Measurements from ENCODE around the gene FNDC8. TPM values are rescaled to one million over a fixed set of nuclear protein-coding genes. Genes with fewer than 3 reads are reported as not detected.

Gene FNDC8
- total and polyA plus RNA-seq, 2 donors from 2014 or later: not detected

- no peak overlapping the region for H3K4me3 ChIP-seq (ENCODE audit: low read length in 3 of 3)
- peaks cover 0 to 3% (median 0%) of the 10 kb centered on the region in 3 donors for H3K4me1 ChIP-seq (ENCODE audit: control insufficient read depth in 2 of 3, insufficient read depth in 2 of 3, low read depth in 1 of 3, low read length in 3 of 3)
- TF ChIP-seq CTCF (IDR thresholded peaks at IDR 0.05; ENCODE audit: borderline replicate concordance, extremely low read depth, insufficient read depth): no peak
- no peak overlapping the region for H3K9ac ChIP-seq (ENCODE audit: low read length in 3 of 3)
- H3K36me3 ChIP-seq (ENCODE audit: control insufficient read depth in 2 of 3, insufficient read depth in 3 of 3, low read length in 3 of 3): no peaks in the 10 kb centered on the region
- intact Hi-C loops (cut with DNase I): no loop called here
- no peaks in the 10 kb centered on the region for H3K27me3 ChIP-seq (ENCODE audit: control insufficient read depth, insufficient read depth, low read length)
- DNase-seq (no peak), FAIRE-seq (no peak)
- H3K27ac ChIP-seq (ENCODE audit: low read depth in 2 of 2, low read length in 2 of 2): no peak overlapping the region
- no peaks in the 10 kb centered on the region for H3K9me3 ChIP-seq (ENCODE audit: control insufficient read depth in 2 of 3, insufficient read depth in 1 of 3, low read length in 3 of 3)
Observed at GRCh38 chr17:35144840-35145239, 23.4 kb downstream of the FNDC8 start.

- intact Hi-C loops (cut with DNase I): no loop called here
- Histone ChIP-seq H3K36me3 (ENCODE audit: control insufficient read depth in 2 of 3, insufficient read depth in 3 of 3, low read length in 3 of 3) (no peaks in the 10 kb centered on the region), H3K9me3 (ENCODE audit: control insufficient read depth in 2 of 3, insufficient read depth in 1 of 3, low read length in 3 of 3) (no peaks in the 10 kb centered on the region), H3K27me3 (ENCODE audit: control insufficient read depth, insufficient read depth, low read length) (no peaks in the 10 kb centered on the region), H3K27ac (ENCODE audit: low read depth in 2 of 2, low read length in 2 of 2) (no peak overlapping the region), H3K4me3 (ENCODE audit: low read length in 3 of 3) (no peak overlapping the region), H3K9ac (ENCODE audit: low read length in 3 of 3) (no peak overlapping the region), H3K4me1 (ENCODE audit: control insufficient read depth in 2 of 3, insufficient read depth in 2 of 3, low read depth in 1 of 3, low read length in 3 of 3) (no peaks in the 10 kb centered on the region)
- no peak for DNase-seq
- no peak for FAIRE-seq
- no peak for TF ChIP-seq CTCF (IDR thresholded peaks at IDR 0.05; ENCODE audit: borderline replicate concordance, extremely low read depth, insufficient read depth)
Observed at GRCh38 chr17:35146214-35146833, 24.9 kb downstream of the FNDC8 start.

- FAIRE-seq: no peak
- TF ChIP-seq CTCF (IDR thresholded peaks at IDR 0.05; ENCODE audit: borderline replicate concordance, extremely low read depth, insufficient read depth): no peak
- Histone ChIP-seq H3K9me3 (ENCODE audit: control insufficient read depth in 2 of 3, insufficient read depth in 1 of 3, low read length in 3 of 3) (no peaks in the 10 kb centered on the region), H3K4me3 (ENCODE audit: low read length in 3 of 3) (no peak within 1 kb of the TSS), H3K27ac (ENCODE audit: low read depth in 2 of 2, low read length in 2 of 2) (no peak within 1 kb of the TSS), H3K36me3 (ENCODE audit: control insufficient read depth in 2 of 3, insufficient read depth in 3 of 3, low read length in 3 of 3) (no peaks in the 10 kb centered on the region), H3K4me1 (ENCODE audit: control insufficient read depth in 2 of 3, insufficient read depth in 2 of 3, low read depth in 1 of 3, low read length in 3 of 3) (no peaks in the 10 kb centered on the region), H3K9ac (ENCODE audit: low read length in 3 of 3) (no peak within 1 kb of the TSS), H3K27me3 (ENCODE audit: control insufficient read depth, insufficient read depth, low read length) (no peaks in the 10 kb centered on the region)
- DNase-seq: no peak
- intact Hi-C loops (cut with DNase I): no loop called here
Observed at GRCh38 chr17:35147375-35147905, 26.0 kb downstream of the FNDC8 start, which contains the start of gene UNC45B. UNC45B (plus strand) TSS chr17:35147817; CDS start chr17:35148264, 447 bp downstream.

All from kidney (tissue), 14 donors.